Measurements from ENCODE around the gene SLC7A6. TPM values are rescaled to one million over a fixed set of nuclear protein-coding genes. Genes with fewer than 3 reads are reported as not detected.

Gene SLC7A6
- total and polyA plus RNA-seq, 2 of the 8 experiments (the other 6 are each of a cell fraction or from before 2014, with no cell fraction given) = 28.0 to 37.8 TPM

- TF ChIP-seq SAP30 (IDR thresholded peaks at IDR 0.05; ENCODE audit: insufficient read depth, insufficient replicate concordance, low read length) = no peak
- TF ChIP-seq TAF1 (IDR thresholded peaks at IDR 0.05; ENCODE audit: low read depth, low read length) = no peak
- TF ChIP-seq RFX5 (IDR thresholded peaks at IDR 0.05; ENCODE audit: borderline replicate concordance, low read depth, low read length) = no peak
- no peak for TF ChIP-seq RNF2 (IDR thresholded peaks at IDR 0.05; ENCODE audit: borderline replicate concordance, low read depth, low read length, missing control alignments, poor library complexity, severe bottlenecking)
- TF ChIP-seq TBP (IDR thresholded peaks at IDR 0.05; ENCODE audit: low read depth, low read length) = no peak
- TF ChIP-seq, protein P1, sequence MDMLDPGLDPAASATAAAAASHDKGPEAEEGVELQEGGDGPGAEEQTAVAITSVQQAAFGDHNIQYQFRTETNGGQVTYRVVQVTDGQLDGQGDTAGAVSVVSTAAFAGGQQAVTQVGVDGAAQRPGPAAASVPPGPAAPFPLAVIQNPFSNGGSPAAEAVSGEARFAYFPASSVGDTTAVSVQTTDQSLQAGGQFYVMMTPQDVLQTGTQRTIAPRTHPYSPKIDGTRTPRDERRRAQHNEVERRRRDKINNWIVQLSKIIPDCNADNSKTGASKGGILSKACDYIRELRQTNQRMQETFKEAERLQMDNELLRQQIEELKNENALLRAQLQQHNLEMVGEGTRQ (IDR thresholded peaks at IDR 0.05; ENCODE audit: low read length) = no peak
- no peak for TF ChIP-seq SIRT6 (IDR thresholded peaks at IDR 0.05; ENCODE audit: low read length)
These were observed 49.6 kb upstream of the SLC7A6 start (continued) for GRCh38 chr16:68214726-68215125.
